ENCODE data around the gene HPS3.
"Not testable (repeated sequence)": the region's sequence is repeated elsewhere in the genome, so short reads cannot be mapped to it uniquely, and the experiment has no call there.

HPS3 gene

GRCh38 chr3:149188494-149188893, 59.1 kb downstream of the HPS3 start:
- no peak for DNase-seq (ENCODE audit: low read depth in 2 of 2)

GRCh38 chr3:149195221-149195620, 65.8 kb downstream of the HPS3 start:
- no peak for DNase-seq (ENCODE audit: low read depth in 2 of 2)

- not testable (repeated sequence) for DNase-seq (ENCODE audit: low read depth in 2 of 2)
Observed at GRCh38 chr3:149196805-149197592, 67.6 kb downstream of the HPS3 start.

- DNase-seq (ENCODE audit: low read depth in 2 of 2): no peak
Observed at GRCh38 chr3:149197669-149198068, 68.2 kb downstream of the HPS3 start.

GRCh38 chr3:149198611-149199010, 69.2 kb downstream of the HPS3 start:
- no peak for DNase-seq (ENCODE audit: low read depth in 2 of 2)

GRCh38 chr3:149199474-149199873, 70.0 kb downstream of the HPS3 start:
- no peak for DNase-seq (ENCODE audit: low read depth in 2 of 2)

- no peak for DNase-seq (ENCODE audit: low read depth in 2 of 2)
Observed at GRCh38 chr3:149203758-149204157, 74.3 kb downstream of the HPS3 start.

- DNase-seq (ENCODE audit: low read depth in 2 of 2): no peak
Observed at GRCh38 chr3:149204390-149204991, 75.1 kb downstream of the HPS3 start.

GRCh38 chr3:149207475-149207874, 78.0 kb downstream of the HPS3 start:
- DNase-seq (ENCODE audit: low read depth in 2 of 2): no peak

GRCh38 chr3:149209431-149209830, 80.0 kb downstream of the HPS3 start:
- no peak for DNase-seq (ENCODE audit: low read depth in 2 of 2)

GRCh38 chr3:149212386-149212785, 82.9 kb downstream of the HPS3 start:
- DNase-seq (ENCODE audit: low read depth in 2 of 2): no peak

- DNase-seq (ENCODE audit: low read depth in 2 of 2): no peak
Observed at GRCh38 chr3:149214702-149215101, 85.3 kb downstream of the HPS3 start.

GRCh38 chr3:149215515-149215914, 86.1 kb downstream of the HPS3 start:
- no peak for DNase-seq (ENCODE audit: low read depth in 2 of 2)

- no peak for DNase-seq (ENCODE audit: low read depth in 2 of 2)
Observed at GRCh38 chr3:149216193-149216869, 86.9 kb downstream of the HPS3 start.

GRCh38 chr3:149217347-149217746, 87.9 kb downstream of the HPS3 start:
- no peak for DNase-seq (ENCODE audit: low read depth in 2 of 2)

GRCh38 chr3:149219380-149220121, 90.1 kb downstream of the HPS3 start:
- not testable (repeated sequence) for DNase-seq (ENCODE audit: low read depth in 2 of 2)

- DNase-seq (ENCODE audit: low read depth in 2 of 2): no peak
Observed at GRCh38 chr3:149221783-149222517, 92.5 kb downstream of the HPS3 start, which contains the start of gene CP. CP (minus strand) TSS chr3:149221829; CDS start chr3:149221792, 37 bp downstream.
